GM19193 (cell line): ENCODE data around the gene KLHL25.

Source experiments
- POLR2A ChIP-seq: IDR thresholded peaks from 4 replicates; pipeline ENCODE4 v1.6.1; 2011; ENCODE audit not compliant: insufficient read depth, insufficient read length; ENCODE audit errors: extremely low read depth

KLHL25 gene

GRCh38 chr15:85821545-85821944 is 26.8 kb upstream of the KLHL25 start:
- TF ChIP-seq POLR2A, result no peak

DNA sequence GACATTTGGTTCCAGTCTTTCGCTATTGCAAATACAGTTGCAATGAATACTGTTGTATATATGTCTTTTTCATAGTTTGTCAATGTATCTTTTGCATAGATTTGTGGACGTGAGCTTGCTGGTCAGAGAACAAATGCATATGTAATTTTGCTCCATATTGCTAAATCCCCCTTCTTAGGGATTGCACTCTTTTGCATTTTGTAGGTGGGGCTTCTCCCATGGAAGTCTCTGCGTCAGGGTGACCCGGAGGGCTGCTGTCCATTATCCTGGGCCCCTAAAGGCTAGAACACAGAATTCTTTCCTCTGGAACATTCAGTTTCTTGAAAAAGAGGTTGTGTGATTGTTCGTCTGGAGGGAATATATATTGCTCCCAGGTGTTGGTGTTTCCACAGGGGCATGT is 25.2 kb upstream of the KLHL25 start:
- no peak for TF ChIP-seq POLR2A

DNA sequence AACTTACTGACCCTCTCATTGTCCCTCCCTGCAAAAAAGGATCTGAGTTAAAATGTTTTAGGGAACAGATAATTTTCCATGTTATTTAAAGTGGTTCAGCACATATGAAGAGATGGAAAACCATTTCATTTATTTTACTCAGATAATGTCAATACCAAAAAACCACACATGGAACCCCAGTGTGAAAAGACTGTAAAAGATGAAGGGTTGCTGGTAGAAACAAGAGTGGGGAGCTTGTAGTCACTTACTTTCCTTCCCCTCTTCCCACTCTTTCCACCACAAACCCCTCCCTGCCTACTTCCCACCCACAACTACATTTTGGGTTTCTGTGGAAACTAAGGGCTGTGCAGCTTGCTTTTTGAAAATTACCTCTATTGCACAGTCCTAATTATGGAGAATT is 18.5 kb upstream of the KLHL25 start:
- TF ChIP-seq POLR2A, result no peak

DNA sequence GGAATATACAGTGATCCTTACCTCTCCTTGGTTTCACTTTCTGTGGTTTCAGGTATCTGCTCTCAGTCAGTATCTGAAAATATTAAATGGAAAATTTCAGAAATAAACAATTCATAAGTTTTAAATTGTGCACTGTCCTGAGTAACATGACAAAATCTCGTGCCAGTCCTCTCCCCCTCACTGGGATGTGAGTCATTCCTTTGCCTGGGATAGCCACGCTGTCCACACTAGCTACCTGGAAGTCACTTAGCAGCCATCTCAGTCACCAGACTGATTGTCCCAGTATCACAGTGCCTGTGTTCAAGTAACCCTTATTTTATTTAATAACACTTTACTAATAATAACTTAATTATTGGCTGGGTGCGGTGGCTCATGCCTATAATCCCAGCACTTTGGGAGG is 15.3 kb upstream of the KLHL25 start:
- no peak for TF ChIP-seq POLR2A

GRCh38 chr15:85805420-85805819 is 10.7 kb upstream of the KLHL25 start:
- TF ChIP-seq POLR2A, result no peak

DNA sequence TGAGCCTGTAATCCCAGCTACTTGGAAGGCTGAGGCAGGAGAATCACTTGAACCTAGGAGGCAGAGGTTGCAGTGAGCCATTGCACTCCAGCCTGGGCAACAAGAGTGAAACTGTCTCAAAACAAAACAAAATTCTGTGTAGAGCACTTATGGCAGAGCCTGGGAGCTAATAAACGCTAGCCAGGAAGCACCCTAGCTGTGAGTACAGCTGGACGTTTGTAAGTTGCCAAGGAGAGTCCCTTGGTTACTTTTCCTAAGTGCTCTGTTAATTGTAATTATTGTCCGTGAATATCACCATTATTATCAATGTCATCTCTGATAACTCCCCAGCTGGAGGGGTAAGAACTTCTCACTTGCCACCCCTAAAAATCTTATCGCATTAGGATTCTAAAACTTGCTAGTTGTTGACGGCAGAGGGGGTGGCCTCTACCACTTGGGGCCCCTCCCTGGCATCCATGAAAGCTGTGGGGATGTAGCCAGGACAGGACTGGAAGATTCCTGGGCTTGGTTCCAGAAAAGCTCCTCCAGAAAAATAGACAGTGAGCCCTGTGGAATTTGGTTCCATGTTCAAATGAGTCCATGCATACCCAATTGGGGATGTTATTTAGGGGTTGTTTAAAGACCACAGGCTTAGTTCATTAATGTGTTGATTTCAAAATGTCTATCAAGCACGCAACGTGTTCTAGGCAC is 9.9 kb upstream of the KLHL25 start:
- no peak for TF ChIP-seq POLR2A

DNA sequence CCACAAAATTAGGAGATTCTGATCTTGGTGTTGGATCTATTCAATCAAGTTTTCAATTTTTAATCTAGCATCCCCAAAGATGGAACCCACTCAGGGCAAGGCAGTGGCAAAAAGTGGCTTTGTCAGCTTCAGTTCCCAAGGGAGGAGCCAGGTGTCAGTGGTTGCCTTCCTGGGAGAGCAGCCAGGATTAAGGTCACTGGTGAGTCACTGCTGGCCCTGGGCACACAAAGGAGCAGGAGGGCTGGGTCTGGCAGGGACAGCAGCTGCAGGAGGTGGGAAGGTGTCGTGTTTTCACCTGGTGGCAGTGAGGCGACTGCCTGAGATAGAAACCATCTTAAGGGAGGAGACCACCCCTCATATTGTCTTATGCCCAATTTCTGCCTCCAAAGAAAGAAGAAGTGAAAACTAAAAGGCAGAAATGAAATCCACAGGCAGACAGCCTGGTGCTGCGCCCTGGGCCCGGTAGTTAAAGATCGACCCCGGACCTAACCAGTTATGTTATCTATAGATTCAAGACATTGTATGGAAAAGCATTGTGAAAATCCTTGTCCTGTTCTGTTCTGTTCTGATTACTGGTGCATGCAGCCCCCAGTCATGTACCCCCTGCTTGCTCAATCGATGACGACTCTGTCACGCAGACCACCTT is 5.9 kb upstream of the KLHL25 start:
- no peak for TF ChIP-seq POLR2A

GRCh38 chr15:85795337-85796305 is 896 bp upstream of the KLHL25 start:
- TF ChIP-seq POLR2A, result no peak

DNA sequence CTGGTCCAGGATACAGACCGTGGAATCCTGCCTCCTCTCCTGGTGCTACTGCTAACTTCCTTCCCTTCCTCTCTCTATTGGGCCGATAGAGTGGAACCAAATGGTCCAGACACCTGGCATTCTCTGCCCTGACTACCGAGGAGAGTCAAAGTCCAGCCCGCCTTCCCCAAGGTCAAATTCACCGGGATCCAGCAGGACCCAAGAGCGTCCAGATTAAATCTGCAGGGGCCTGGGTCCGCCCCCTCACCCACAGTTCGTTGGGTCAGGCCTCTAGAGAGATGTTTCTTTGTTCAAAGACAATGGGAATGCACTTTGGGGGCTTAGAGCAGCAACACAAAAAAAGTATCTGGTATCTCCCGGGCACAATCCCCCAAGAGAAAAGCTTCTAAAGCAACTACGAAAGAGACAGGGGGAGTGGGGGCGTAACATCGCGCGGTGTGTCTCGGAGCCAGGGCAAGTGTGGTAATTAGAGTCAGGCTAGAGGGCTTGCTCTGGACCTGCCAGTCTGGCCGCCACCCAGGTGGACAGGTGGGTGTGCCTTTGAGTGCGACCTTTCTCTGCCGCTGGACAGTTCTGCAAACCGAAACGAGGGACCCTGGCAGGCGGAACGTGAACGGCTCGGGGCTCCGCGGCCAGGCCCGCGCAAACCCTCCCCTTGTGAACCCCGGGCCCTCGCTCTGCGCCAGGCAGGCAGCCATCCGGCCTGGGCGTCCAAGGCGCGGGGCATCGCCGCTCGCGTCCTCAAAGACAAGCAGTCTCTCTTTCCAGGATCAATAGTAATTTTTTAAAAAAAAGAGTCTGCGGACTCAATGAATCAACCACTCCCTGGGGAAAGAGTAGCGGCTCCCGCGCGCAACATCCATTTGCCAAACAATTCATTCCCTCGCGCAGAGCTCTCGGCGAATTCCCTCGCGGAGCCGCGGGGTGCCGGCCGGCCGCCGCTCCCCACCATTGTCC is 806 bp downstream of the KLHL25 start:
- no peak for TF ChIP-seq POLR2A

DNA sequence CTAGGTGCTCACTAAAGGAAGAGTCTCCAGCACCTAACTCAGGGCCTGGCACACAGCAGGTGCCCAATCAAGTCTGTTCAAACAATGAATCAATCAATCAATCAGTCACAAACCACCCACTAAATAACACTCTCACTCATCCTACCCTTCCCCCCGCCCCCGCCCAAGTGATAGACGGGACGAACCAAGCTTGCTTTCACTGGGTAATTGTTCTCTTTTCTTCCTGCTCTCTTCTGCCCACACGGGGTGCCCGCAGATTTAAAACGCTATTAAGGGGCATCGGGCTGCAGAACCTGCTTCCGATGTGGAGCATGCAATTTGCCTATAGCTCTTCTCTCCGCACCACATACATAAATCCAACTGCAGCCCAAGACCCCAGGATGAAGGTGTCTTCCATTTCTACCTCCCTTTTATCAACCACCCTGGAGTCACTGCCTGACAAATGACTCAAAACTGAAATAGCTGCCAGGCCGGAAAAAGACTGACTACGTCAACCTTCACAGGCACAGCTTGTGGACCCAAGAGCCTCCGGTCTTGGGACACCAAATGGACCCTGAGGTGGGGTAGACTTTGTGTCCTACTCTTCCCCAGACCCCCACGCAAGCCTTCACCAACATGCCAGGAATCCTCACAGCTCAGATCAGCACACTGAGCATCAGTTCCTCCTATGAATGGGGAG is 1.7 kb downstream of the KLHL25 start:
- TF ChIP-seq POLR2A, result no peak

DNA sequence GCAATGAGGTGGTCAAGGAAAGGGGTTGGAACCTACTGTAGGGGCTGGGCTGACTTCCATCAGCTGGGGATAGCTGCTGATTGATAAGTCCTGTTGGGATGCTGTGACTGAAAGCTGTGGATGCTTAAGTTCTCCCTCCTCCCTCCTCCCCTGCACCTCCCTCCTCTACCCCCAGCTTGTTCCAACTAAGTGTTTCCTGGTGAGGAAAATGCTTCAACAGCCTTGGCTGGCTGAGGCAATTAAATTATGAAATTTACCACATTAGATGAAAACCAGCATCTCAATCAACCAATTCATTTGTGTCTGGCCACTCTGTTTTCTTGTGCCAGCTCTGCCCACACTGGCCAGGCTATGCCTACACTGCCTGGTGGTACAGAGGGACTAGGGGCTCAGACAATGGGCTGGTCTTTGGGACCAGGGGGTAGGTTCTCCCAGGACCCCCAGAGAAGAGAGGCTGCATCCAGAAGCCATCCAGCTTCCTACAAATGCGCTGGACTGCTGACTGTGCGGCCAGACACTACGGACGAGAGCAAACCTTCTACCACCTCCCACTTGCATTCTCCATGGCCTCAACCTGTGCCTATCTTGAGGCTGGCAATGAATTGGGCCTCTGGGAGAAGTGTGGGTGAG is 2.5 kb downstream of the KLHL25 start:
- TF ChIP-seq POLR2A, result no peak

GRCh38 chr15:85789496-85789875 is 5.2 kb downstream of the KLHL25 start:
- TF ChIP-seq POLR2A, result no peak

DNA sequence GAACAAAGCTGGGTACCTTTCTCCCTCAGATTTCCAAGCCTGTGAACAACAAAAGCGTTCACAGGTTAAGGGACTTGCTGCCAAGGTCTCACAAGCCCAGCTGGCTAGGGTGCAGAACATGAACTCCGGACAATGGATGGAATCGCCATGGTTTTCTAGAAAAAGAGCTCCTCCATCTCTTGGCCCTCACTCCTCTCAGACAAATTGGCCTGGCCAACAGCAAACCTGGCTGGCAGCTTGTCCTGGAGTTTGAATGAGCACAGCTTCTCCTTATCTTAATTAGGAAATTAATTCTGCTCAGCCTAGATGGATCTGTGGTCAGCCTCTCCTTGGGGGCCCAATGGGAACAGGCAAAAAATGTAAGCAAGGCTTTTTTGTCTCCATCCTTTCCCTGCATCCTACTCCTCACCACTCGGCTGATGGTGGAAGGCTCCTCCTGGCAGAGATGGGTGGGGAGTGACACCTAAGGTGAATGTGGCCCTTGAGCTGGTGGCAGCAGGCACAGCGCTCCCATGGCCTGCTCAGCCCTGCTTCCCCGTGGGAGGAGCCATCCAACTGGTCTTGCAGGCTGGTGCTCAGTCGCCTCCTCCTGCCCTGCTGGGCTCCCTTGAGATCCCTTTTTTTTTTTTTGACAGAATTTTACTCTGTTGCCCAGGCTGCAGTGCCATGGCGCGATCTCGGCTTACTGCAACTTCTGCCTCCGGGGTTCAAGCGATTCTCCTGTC is 5.8 kb downstream of the KLHL25 start:
- TF ChIP-seq POLR2A, result no peak
